ENCODE measurements around the gene FBXL13. TPM values are rescaled to one million over a fixed set of nuclear protein-coding genes. Genes with fewer than 3 reads are reported as not detected.

The FBXL13 gene
- total and polyA plus RNA-seq, 10 of the 15 experiments (the other 5 are each of a cell fraction or from before 2014, with no cell fraction given) = 0.08 to 0.95 (median 0.28) TPM; not detected in 2

- no peaks in the 10 kb centered on the region for H3K27me3 ChIP-seq (replicated peaks in 1 of 2; ENCODE audit: control insufficient read depth in 2 of 2, insufficient read depth in 2 of 2, low read length in 1 of 2)
- TF ChIP-seq POLR2AphosphoS2 (IDR thresholded peaks at IDR 0.05; ENCODE audit: low read depth, low read length) = no peak
- WGBS (ENCODE audit: insufficient coverage, insufficient replicate concordance, low lambda C conversion rate, missing lambda C conversion rate) = no CpG with 5 or more reads among the region's 1 CpG
- ChIA-PET RAD21 (ENCODE audit: unreplicated experiment) (no interaction called here), POLR2A (interaction anchor here (0.6 kb wide), 2 partner anchors 22 to 33 kb away, joined by 3 to 7 read pairs; no protein-coding TSS in a partner anchor), CTCF (interaction anchor here (1.0 kb wide), 1 partner anchor 58 kb away, joined by 6 read pairs; no protein-coding TSS in a partner anchor), SMC1A (ENCODE audit: uncharacterized antibody, unreplicated experiment) (interaction anchor here (1.0 to 2.0 kb wide), 2 partner anchors 17 to 45 kb away, joined by 3 to 6 read pairs; partner anchors contain the start of gene ARMC10)
- in situ Hi-C loops (cut with MboI) (no loop called here), intact Hi-C loops (cut with micrococcal nuclease; ENCODE audit: unreplicated experiment) (no loop called here)
- DNase-seq (ENCODE audit: low read depth, low spot score) (no peak), ATAC-seq (no peak), FAIRE-seq (no peak)
- BruUV-seq (replicated peaks) = no TSS peak
- no peak overlapping the region for H3K27ac ChIP-seq (ENCODE audit: control insufficient read depth, insufficient read depth)
- peaks cover 4 to 16% of the 10 kb centered on the region in 2 experiments; a peak in 3 of 4 replicates for H3K36me3 ChIP-seq (ENCODE audit: control insufficient read depth in 2 of 2, insufficient read depth in 2 of 2, low read length in 1 of 2)
- H4K20me1 ChIP-seq (ENCODE audit: control insufficient read depth, insufficient read depth) = no peaks in the 10 kb centered on the region
- no peak overlapping the region for H3K9ac ChIP-seq (ENCODE audit: control insufficient read depth, insufficient read depth, low read length)
- H3K4me2 ChIP-seq (ENCODE audit: control insufficient read depth, insufficient read depth) = no peak overlapping the region
- no peaks in the 10 kb centered on the region for H3K9me3 ChIP-seq (replicated peaks; ENCODE audit: control insufficient read depth, insufficient read depth, low read length)
- no peak overlapping the region for H3K4me3 ChIP-seq
- no peaks in the 10 kb centered on the region for H3K79me2 ChIP-seq (ENCODE audit: control insufficient read depth, insufficient read depth, low read length)
- H3K4me1 ChIP-seq (ENCODE audit: control insufficient read depth, insufficient read depth, low read length) = no peaks in the 10 kb centered on the region
- no peak overlapping the region for H2AFZ ChIP-seq (ENCODE audit: control insufficient read depth, low read depth, low read length)
These were observed 45.8 kb upstream of the FBXL13 start for GRCh38 chr7:103120362-103120761.

GRCh38 chr7:103119791-103120291 is 45.2 kb upstream of the FBXL13 start:
- FAIRE-seq = no peak
- POLR2A ChIA-PET = interaction anchor here (0.6 kb wide), 2 partner anchors 22 to 32 kb away, joined by 3 to 7 read pairs; no protein-coding TSS in a partner anchor
- no peak overlapping the region for H2AFZ ChIP-seq (ENCODE audit: control insufficient read depth, low read depth, low read length)

More at GRCh38 chr7:103119791-103120291, 45.2 kb upstream of the FBXL13 start:
- intact Hi-C loops (cut with micrococcal nuclease; ENCODE audit: unreplicated experiment) = no loop called here
- no peak for DNase-seq (ENCODE audit: low read depth, low spot score)
- CTCF ChIA-PET = interaction anchor here (1.0 kb wide), 1 partner anchor 58 kb away, joined by 6 read pairs; no protein-coding TSS in a partner anchor
- Histone ChIP-seq H3K36me3 (ENCODE audit: control insufficient read depth in 2 of 2, insufficient read depth in 2 of 2, low read length in 1 of 2) (peaks cover 4 to 16% of the 10 kb centered on the region in 2 experiments; a peak in 3 of 4 replicates), H3K4me1 (ENCODE audit: control insufficient read depth, insufficient read depth, low read length) (no peaks in the 10 kb centered on the region), H3K4me3 (no peak overlapping the region), H3K27ac (ENCODE audit: control insufficient read depth, insufficient read depth) (no peak overlapping the region), H3K4me2 (ENCODE audit: control insufficient read depth, insufficient read depth) (no peak overlapping the region), H3K79me2 (ENCODE audit: control insufficient read depth, insufficient read depth, low read length) (no peaks in the 10 kb centered on the region), H3K9ac (ENCODE audit: control insufficient read depth, insufficient read depth, low read length) (no peak overlapping the region), H3K9me3 (replicated peaks; ENCODE audit: control insufficient read depth, insufficient read depth, low read length) (no peaks in the 10 kb centered on the region), H3K27me3 (replicated peaks in 1 of 2; ENCODE audit: control insufficient read depth in 2 of 2, insufficient read depth in 2 of 2, low read length in 1 of 2) (no peaks in the 10 kb centered on the region), H4K20me1 (ENCODE audit: control insufficient read depth, insufficient read depth) (no peaks in the 10 kb centered on the region)
- in situ Hi-C loops (cut with MboI) = no loop called here
- RAD21 ChIA-PET (ENCODE audit: unreplicated experiment) = no interaction called here
- no peak for TF ChIP-seq SIX5 (IDR thresholded peaks at IDR 0.05; ENCODE audit: low read depth, low read length, severe bottlenecking)
- TF ChIP-seq MXI1 (IDR thresholded peaks at IDR 0.05; ENCODE audit: low read depth, low read length) = no peak
- TF ChIP-seq NRF1 (conservative IDR thresholded peaks at IDR 0.05; ENCODE audit: low read depth, low read length) = no peak
- no peak for TF ChIP-seq ELK1 (IDR thresholded peaks at IDR 0.05; ENCODE audit: low read depth, low read length)
- no peak for TF ChIP-seq SREBF2 (IDR thresholded peaks at IDR 0.05; ENCODE audit: low read length)
- no peak for TF ChIP-seq HDAC2 (IDR thresholded peaks at IDR 0.05)
- no peak for TF ChIP-seq IRF5 (IDR thresholded peaks at IDR 0.05; ENCODE audit: borderline replicate concordance)
- 99% methylated on average over 11 of the region's 11 CpGs for WGBS (ENCODE audit: insufficient coverage, insufficient replicate concordance, low lambda C conversion rate, missing lambda C conversion rate)
- no peak for ATAC-seq
- SMC1A ChIA-PET (ENCODE audit: uncharacterized antibody, unreplicated experiment) = interaction anchor here (1.0 to 2.0 kb wide), 2 partner anchors 16 to 44 kb away, joined by 3 to 6 read pairs; partner anchors contain the start of gene ARMC10
- no TSS peak for BruUV-seq (replicated peaks)

Measured in GM12878 (cell line).